ENCODE data around the gene PGM2L1. TPM values are rescaled to one million over a fixed set of nuclear protein-coding genes. Genes with fewer than 3 reads are reported as not detected.
A peak's percentile ranks its signal among the peaks of the same experiment; 100 is the strongest.

Gene PGM2L1
- total and polyA plus RNA-seq, 2 experiments from 2014 or later: 32.6 to 44.4 TPM

GRCh38 chr11:74444173-74444826, 46.1 kb upstream of the PGM2L1 start:
- Mint-ChIP-seq H3K4me3 (no peak overlapping the region), H3K27ac (no peak overlapping the region), H3K4me1 (peaks cover 23% of the 10 kb centered on the region), H3K27me3 (ENCODE audit: insufficient read depth, low read depth, poor library complexity) (no peaks in the 10 kb centered on the region), H3K9me3 (no peaks in the 10 kb centered on the region; the same call in 2 of the 3 replicates), H3K36me3 (ENCODE audit: low read depth) (no peaks in the 10 kb centered on the region)
- no peaks in the 10 kb centered on the region for H3K36me3 ChIP-seq (ENCODE audit: insufficient read depth)
- no peak for TF ChIP-seq CREB1 (CRISPR knock-in tag; IDR thresholded peaks at IDR 0.05; ENCODE audit: low read depth)
- TF ChIP-seq ZNF114 (CRISPR knock-in tag; IDR thresholded peaks at IDR 0.05): no peak
- TF ChIP-seq, protein P1, sequence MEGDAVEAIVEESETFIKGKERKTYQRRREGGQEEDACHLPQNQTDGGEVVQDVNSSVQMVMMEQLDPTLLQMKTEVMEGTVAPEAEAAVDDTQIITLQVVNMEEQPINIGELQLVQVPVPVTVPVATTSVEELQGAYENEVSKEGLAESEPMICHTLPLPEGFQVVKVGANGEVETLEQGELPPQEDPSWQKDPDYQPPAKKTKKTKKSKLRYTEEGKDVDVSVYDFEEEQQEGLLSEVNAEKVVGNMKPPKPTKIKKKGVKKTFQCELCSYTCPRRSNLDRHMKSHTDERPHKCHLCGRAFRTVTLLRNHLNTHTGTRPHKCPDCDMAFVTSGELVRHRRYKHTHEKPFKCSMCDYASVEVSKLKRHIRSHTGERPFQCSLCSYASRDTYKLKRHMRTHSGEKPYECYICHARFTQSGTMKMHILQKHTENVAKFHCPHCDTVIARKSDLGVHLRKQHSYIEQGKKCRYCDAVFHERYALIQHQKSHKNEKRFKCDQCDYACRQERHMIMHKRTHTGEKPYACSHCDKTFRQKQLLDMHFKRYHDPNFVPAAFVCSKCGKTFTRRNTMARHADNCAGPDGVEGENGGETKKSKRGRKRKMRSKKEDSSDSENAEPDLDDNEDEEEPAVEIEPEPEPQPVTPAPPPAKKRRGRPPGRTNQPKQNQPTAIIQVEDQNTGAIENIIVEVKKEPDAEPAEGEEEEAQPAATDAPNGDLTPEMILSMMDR (conservative IDR thresholded peaks at IDR 0.05; ENCODE audit: low read depth in 2 of 2): no peak
- TF ChIP-seq JUNB (IDR thresholded peaks at IDR 0.05; ENCODE audit: unreplicated experiment): no peak
- TF ChIP-seq, protein P2, sequence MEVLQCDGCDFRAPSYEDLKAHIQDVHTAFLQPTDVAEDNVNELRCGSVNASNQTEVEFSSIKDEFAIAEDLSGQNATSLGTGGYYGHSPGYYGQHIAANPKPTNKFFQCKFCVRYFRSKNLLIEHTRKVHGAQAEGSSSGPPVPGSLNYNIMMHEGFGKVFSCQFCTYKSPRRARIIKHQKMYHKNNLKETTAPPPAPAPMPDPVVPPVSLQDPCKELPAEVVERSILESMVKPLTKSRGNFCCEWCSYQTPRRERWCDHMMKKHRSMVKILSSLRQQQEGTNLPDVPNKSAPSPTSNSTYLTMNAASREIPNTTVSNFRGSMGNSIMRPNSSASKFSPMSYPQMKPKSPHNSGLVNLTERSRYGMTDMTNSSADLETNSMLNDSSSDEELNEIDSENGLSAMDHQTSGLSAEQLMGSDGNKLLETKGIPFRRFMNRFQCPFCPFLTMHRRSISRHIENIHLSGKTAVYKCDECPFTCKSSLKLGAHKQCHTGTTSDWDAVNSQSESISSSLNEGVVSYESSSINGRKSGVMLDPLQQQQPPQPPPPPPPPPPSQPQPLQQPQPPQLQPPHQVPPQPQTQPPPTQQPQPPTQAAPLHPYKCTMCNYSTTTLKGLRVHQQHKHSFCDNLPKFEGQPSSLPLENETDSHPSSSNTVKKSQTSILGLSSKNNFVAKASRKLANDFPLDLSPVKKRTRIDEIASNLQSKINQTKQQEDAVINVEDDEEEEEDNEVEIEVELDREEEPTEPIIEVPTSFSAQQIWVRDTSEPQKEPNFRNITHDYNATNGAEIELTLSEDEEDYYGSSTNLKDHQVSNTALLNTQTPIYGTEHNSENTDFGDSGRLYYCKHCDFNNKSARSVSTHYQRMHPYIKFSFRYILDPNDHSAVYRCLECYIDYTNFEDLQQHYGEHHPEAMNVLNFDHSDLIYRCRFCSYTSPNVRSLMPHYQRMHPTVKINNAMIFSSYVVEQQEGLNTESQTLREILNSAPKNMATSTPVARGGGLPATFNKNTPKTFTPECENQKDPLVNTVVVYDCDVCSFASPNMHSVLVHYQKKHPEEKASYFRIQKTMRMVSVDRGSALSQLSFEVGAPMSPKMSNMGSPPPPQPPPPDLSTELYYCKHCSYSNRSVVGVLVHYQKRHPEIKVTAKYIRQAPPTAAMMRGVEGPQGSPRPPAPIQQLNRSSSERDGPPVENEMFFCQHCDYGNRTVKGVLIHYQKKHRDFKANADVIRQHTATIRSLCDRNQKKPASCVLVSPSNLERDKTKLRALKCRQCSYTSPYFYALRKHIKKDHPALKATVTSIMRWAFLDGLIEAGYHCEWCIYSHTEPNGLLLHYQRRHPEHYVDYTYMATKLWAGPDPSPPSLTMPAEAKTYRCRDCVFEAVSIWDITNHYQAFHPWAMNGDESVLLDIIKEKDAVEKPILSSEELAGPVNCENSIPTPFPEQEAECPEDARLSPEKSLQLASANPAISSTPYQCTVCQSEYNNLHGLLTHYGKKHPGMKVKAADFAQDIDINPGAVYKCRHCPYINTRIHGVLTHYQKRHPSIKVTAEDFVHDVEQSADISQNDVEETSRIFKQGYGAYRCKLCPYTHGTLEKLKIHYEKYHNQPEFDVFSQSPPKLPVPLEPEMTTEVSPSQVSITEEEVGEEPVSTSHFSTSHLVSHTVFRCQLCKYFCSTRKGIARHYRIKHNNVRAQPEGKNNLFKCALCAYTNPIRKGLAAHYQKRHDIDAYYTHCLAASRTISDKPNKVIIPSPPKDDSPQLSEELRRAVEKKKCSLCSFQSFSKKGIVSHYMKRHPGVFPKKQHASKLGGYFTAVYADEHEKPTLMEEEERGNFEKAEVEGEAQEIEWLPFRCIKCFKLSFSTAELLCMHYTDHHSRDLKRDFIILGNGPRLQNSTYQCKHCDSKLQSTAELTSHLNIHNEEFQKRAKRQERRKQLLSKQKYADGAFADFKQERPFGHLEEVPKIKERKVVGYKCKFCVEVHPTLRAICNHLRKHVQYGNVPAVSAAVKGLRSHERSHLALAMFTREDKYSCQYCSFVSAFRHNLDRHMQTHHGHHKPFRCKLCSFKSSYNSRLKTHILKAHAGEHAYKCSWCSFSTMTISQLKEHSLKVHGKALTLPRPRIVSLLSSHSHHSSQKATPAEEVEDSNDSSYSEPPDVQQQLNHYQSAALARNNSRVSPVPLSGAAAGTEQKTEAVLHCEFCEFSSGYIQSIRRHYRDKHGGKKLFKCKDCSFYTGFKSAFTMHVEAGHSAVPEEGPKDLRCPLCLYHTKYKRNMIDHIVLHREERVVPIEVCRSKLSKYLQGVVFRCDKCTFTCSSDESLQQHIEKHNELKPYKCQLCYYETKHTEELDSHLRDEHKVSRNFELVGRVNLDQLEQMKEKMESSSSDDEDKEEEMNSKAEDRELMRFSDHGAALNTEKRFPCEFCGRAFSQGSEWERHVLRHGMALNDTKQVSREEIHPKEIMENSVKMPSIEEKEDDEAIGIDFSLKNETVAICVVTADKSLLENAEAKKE (CRISPR knock-in tag; IDR thresholded peaks at IDR 0.05): no peak
- no peak for TF ChIP-seq NANOG (IDR thresholded peaks at IDR 0.05; ENCODE audit: borderline replicate concordance)
- TF ChIP-seq POLR2AphosphoS5 (IDR thresholded peaks at IDR 0.05; ENCODE audit: low read depth): no peak
- TF ChIP-seq ZNF331 (CRISPR knock-in tag; IDR thresholded peaks at IDR 0.05; ENCODE audit: low read depth): no peak
- no peak for TF ChIP-seq ETS1 (IDR thresholded peaks at IDR 0.05)
- TF ChIP-seq EZH2phosphoT487 (IDR thresholded peaks at IDR 0.05; ENCODE audit: unreplicated experiment): no peak
- TF ChIP-seq, protein P3, sequence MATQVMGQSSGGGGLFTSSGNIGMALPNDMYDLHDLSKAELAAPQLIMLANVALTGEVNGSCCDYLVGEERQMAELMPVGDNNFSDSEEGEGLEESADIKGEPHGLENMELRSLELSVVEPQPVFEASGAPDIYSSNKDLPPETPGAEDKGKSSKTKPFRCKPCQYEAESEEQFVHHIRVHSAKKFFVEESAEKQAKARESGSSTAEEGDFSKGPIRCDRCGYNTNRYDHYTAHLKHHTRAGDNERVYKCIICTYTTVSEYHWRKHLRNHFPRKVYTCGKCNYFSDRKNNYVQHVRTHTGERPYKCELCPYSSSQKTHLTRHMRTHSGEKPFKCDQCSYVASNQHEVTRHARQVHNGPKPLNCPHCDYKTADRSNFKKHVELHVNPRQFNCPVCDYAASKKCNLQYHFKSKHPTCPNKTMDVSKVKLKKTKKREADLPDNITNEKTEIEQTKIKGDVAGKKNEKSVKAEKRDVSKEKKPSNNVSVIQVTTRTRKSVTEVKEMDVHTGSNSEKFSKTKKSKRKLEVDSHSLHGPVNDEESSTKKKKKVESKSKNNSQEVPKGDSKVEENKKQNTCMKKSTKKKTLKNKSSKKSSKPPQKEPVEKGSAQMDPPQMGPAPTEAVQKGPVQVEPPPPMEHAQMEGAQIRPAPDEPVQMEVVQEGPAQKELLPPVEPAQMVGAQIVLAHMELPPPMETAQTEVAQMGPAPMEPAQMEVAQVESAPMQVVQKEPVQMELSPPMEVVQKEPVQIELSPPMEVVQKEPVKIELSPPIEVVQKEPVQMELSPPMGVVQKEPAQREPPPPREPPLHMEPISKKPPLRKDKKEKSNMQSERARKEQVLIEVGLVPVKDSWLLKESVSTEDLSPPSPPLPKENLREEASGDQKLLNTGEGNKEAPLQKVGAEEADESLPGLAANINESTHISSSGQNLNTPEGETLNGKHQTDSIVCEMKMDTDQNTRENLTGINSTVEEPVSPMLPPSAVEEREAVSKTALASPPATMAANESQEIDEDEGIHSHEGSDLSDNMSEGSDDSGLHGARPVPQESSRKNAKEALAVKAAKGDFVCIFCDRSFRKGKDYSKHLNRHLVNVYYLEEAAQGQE (IDR thresholded peaks at IDR 0.05; ENCODE audit: unreplicated experiment): no peak
- TF ChIP-seq STAT1 (IDR thresholded peaks at IDR 0.05; ENCODE audit: unreplicated experiment): no peak
- TF ChIP-seq EZH2 (IDR thresholded peaks at IDR 0.05; ENCODE audit: low read depth, unreplicated experiment): no peak
- H4K20me1 ChIP-seq (replicated peaks; ENCODE audit: insufficient read depth): no peaks in the 10 kb centered on the region
- H3K4me1 ChIP-seq (ENCODE audit: insufficient read depth): peaks cover 4% of the 10 kb centered on the region; the same call in 1 of the 2 replicates
- H3F3A ChIP-seq (replicated peaks; ENCODE audit: low read depth): no peaks in the 10 kb centered on the region
- H3K4me3 ChIP-seq: no peak overlapping the region
- DNase-seq (ENCODE audit: low spot score): peak; percentile 27
- H3K27ac ChIP-seq (ENCODE audit: low read depth): no peak overlapping the region
- H3K79me2 ChIP-seq (replicated peaks; ENCODE audit: insufficient read depth): no peaks in the 10 kb centered on the region
- H3K27me3 ChIP-seq (ENCODE audit: insufficient read depth): no peaks in the 10 kb centered on the region
- no peak overlapping the region for H3K4me2 ChIP-seq
- peak overlapping the region; percentile 74 for H2AFZ ChIP-seq
- H3K9me2 ChIP-seq (ENCODE audit: insufficient read depth): 0 out of 2 replicates have a peak, but pooled peaks cover 3% of the 10 kb centered on the region
- ATAC-seq: peak; percentile 63
